Measurements from ENCODE around the gene PLA2G6. TPM values are rescaled to one million over a fixed set of nuclear protein-coding genes. Genes with fewer than 3 reads are reported as not detected.

The PLA2G6 gene
- total and polyA plus RNA-seq, 2 of the 13 experiments (the other 11 are each of a cell fraction or from before 2014, with no cell fraction given) = 4.8 to 11.5 TPM

- intact Hi-C loops (cut with micrococcal nuclease; ENCODE audit: unreplicated experiment) = no loop called here
- H3K4me1 ChIP-seq (ENCODE audit: insufficient read depth, low read length) = no peaks in the 10 kb centered on the region
- no peaks in the 10 kb centered on the region for H3K79me2 ChIP-seq (ENCODE audit: insufficient read depth, low read length)
- ChIA-PET CTCF (ENCODE audit: low intra/inter-chr PET ratio, low total read pairs) (no interaction called here), POLR2A (no interaction called here)
- H2AFZ ChIP-seq (ENCODE audit: low read length) = no peak overlapping the region
- no peak overlapping the region for H3K4me3 ChIP-seq (replicated peaks in 1 of 3; ENCODE audit: insufficient read depth in 1 of 3, low read depth in 2 of 3, low read length in 3 of 3)
- H3K27me3 ChIP-seq (ENCODE audit: control insufficient read depth in 1 of 2, insufficient read depth in 2 of 2, low read length in 2 of 2) = no peaks in the 10 kb centered on the region
- WGBS (ENCODE audit: low lambda C conversion rate) = 97% methylated on average over 77 of the region's 85 CpGs
- in situ Hi-C loops (cut with HindIII; ENCODE audit: extremely low pct_ligation_motif_present, low pct_unique_long_range_greater_than_20kb) = no loop called here
- no peak for DNase-seq (ENCODE audit: low spot score)
- FAIRE-seq = no peak
- no peaks in the 10 kb centered on the region for H4K20me1 ChIP-seq (ENCODE audit: insufficient read depth, low read length)
- no peak overlapping the region for H3K4me2 ChIP-seq (ENCODE audit: low read depth, low read length)
- peaks cover 12 to 26% of the 10 kb centered on the region in 2 experiments; a peak in 4 of 5 replicates for H3K36me3 ChIP-seq (replicated peaks in 1 of 2; ENCODE audit: control insufficient read depth in 1 of 2, insufficient read depth in 2 of 2, low read length in 2 of 2)
- H3K27ac ChIP-seq (ENCODE audit: extremely low read length, insufficient read depth, low read length) = no peak overlapping the region
- H3K9ac ChIP-seq (ENCODE audit: insufficient read depth, low read depth, low read length) = no peak overlapping the region
- no peaks in the 10 kb centered on the region for H3K9me3 ChIP-seq (ENCODE audit: low read length)
- BruUV-seq (replicated peaks) = no TSS peak
- no peak for ATAC-seq
- no peak for TF ChIP-seq ZNF234 (CRISPR knock-in tag; conservative IDR thresholded peaks at IDR 0.05)
- TF ChIP-seq, protein P1, sequence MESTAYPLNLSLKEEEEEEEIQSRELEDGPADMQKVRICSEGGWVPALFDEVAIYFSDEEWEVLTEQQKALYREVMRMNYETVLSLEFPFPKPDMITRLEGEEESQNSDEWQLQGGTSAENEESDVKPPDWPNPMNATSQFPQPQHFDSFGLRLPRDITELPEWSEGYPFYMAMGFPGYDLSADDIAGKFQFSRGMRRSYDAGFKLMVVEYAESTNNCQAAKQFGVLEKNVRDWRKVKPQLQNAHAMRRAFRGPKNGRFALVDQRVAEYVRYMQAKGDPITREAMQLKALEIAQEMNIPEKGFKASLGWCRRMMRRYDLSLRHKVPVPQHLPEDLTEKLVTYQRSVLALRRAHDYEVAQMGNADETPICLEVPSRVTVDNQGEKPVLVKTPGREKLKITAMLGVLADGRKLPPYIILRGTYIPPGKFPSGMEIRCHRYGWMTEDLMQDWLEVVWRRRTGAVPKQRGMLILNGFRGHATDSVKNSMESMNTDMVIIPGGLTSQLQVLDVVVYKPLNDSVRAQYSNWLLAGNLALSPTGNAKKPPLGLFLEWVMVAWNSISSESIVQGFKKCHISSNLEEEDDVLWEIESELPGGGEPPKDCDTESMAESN (CRISPR knock-in tag; conservative IDR thresholded peaks at IDR 0.05) = no peak
- TF ChIP-seq ZNF557 (CRISPR knock-in tag; IDR thresholded peaks at IDR 0.05) = no peak
- no peak for TF ChIP-seq TARDBP (CRISPR knock-in tag; IDR thresholded peaks at IDR 0.05)
- TF ChIP-seq GFI1 (CRISPR knock-in tag; IDR thresholded peaks at IDR 0.05; ENCODE audit: borderline replicate concordance) = no peak
- no peak for TF ChIP-seq ZNF44 (CRISPR knock-in tag; IDR thresholded peaks at IDR 0.05)
- TF ChIP-seq ZNF326 (CRISPR knock-in tag; IDR thresholded peaks at IDR 0.05; ENCODE audit: borderline replicate concordance) = no peak
- TF ChIP-seq ZNF296 (CRISPR knock-in tag; conservative IDR thresholded peaks at IDR 0.05) = no peak
- no peak for TF ChIP-seq ZHX1 (CRISPR knock-in tag; IDR thresholded peaks at IDR 0.05; ENCODE audit: low read depth)
- no peak for TF ChIP-seq ZNF496 (CRISPR knock-in tag; IDR thresholded peaks at IDR 0.05; ENCODE audit: insufficient replicate concordance)
- TF ChIP-seq PHF21A (CRISPR knock-in tag; IDR thresholded peaks at IDR 0.05) = no peak
- TF ChIP-seq FOXA3 (CRISPR knock-in tag; IDR thresholded peaks at IDR 0.05) = no peak
- no peak for TF ChIP-seq MXD4 (CRISPR knock-in tag; IDR thresholded peaks at IDR 0.05)
- no peak for TF ChIP-seq ZNF782 (CRISPR knock-in tag; IDR thresholded peaks at IDR 0.05; ENCODE audit: borderline replicate concordance)
- TF ChIP-seq, protein P2, sequence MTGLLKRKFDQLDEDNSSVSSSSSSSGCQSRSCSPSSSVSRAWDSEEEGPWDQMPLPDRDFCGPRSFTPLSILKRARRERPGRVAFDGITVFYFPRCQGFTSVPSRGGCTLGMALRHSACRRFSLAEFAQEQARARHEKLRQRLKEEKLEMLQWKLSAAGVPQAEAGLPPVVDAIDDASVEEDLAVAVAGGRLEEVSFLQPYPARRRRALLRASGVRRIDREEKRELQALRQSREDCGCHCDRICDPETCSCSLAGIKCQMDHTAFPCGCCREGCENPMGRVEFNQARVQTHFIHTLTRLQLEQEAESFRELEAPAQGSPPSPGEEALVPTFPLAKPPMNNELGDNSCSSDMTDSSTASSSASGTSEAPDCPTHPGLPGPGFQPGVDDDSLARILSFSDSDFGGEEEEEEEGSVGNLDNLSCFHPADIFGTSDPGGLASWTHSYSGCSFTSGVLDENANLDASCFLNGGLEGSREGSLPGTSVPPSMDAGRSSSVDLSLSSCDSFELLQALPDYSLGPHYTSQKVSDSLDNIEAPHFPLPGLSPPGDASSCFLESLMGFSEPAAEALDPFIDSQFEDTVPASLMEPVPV (CRISPR knock-in tag; IDR thresholded peaks at IDR 0.05) = no peak
- TF ChIP-seq PRMT3 (CRISPR knock-in tag; IDR thresholded peaks at IDR 0.05; ENCODE audit: borderline replicate concordance, low read depth) = no peak
Observed at GRCh38 chr22:38088629-38089473, 92.8 kb downstream of the PLA2G6 start.
